CD4-positive, CD25-positive, alpha-beta regulatory T cell (primary cell): Measurements from ENCODE around the gene CAVIN2. TPM values are rescaled to one million over a fixed set of nuclear protein-coding genes. Genes with fewer than 3 reads are reported as not detected.

Experiments used
- ATAC-seq, 2 donors: fragments of 150-1000 bp; cut with Tn5 transposase; one replicate each; pipeline ENCODE4 v1.10.0; 2021; ENCODE audit warnings: low read depth in 2 of 2, moderate number of reproducible peaks in 2 of 2, moderate library complexity in 1 of 2
- DNase-seq, 3 donors: peaks; one replicate each; pipeline versions ENCODE4 v3.0.0 to v3.0.0-alpha.2; 2012 to 2022; ENCODE audit warnings: mixed read lengths in 1 of 3
- H3K27ac ChIP-seq: one replicate; pipeline ENCODE4 v1.7.0; 2013; ENCODE audit warnings: mild to moderate bottlenecking, low read length; ENCODE audit not compliant: insufficient read depth, poor library complexity, severe bottlenecking
- H3K27me3 ChIP-seq: one replicate; pipeline ENCODE4 v1.7.0; 2013; ENCODE audit warnings: low read length; ENCODE audit not compliant: control insufficient read depth, insufficient read depth
- H3K36me3 ChIP-seq: one replicate; pipeline ENCODE4 v1.7.0; 2013; ENCODE audit warnings: mild to moderate bottlenecking, low read length, moderate library complexity; ENCODE audit not compliant: control insufficient read depth, insufficient read depth
- H3K4me1 ChIP-seq: 2 replicates; pipeline ENCODE4 v1.7.0; 2013; ENCODE audit warnings: mild to moderate bottlenecking, low read length; ENCODE audit not compliant: insufficient read depth, control insufficient read depth, poor library complexity, severe bottlenecking
- H3K4me3 ChIP-seq: one replicate; pipeline ENCODE4 v1.7.0; 2013; ENCODE audit warnings: low read depth, mild to moderate bottlenecking, low read length, moderate library complexity
- H3K9me3 ChIP-seq, 2 experiments: 1 replicate in 1 of 2; 2 replicates in 1 of 2; pipeline ENCODE4 v1.7.0; 2013; ENCODE audit warnings: low read length in 2 of 2, mild to moderate bottlenecking in 1 of 2, moderate library complexity in 1 of 2; ENCODE audit not compliant: control insufficient read depth in 2 of 2
- H3K27ac Mint-ChIP-seq, 3 donors: one replicate each; pipeline ENCODE4 v1.8.0; 2020 to 2022; ENCODE audit warnings: mild to moderate bottlenecking in 3 of 3, mixed read lengths in 3 of 3, moderate library complexity in 2 of 3
- H3K27me3 Mint-ChIP-seq: one replicate; pipeline ENCODE4 v1.8.0; 2022; ENCODE audit warnings: mild to moderate bottlenecking, mixed read lengths
- H3K36me3 Mint-ChIP-seq: one replicate; pipeline ENCODE4 v1.8.0; 2020; ENCODE audit warnings: mixed read lengths
- H3K4me1 Mint-ChIP-seq, 4 donors: one replicate each; pipeline ENCODE4 v1.8.0; 2020 to 2022; ENCODE audit warnings: mixed read lengths in 4 of 4, mild to moderate bottlenecking in 1 of 4
- H3K4me3 Mint-ChIP-seq, 4 donors: one replicate each; pipeline ENCODE4 v1.8.0; 2020 to 2022; ENCODE audit warnings: mild to moderate bottlenecking in 4 of 4, mixed read lengths in 4 of 4, moderate library complexity in 3 of 4
- H3K9me3 Mint-ChIP-seq, 7 donors: one replicate each; pipeline ENCODE4 v1.8.0; 2020 to 2022; ENCODE audit warnings: mixed read lengths in 7 of 7, mild to moderate bottlenecking in 3 of 7, moderate library complexity in 2 of 7
- polyA plus RNA-seq, 4 donors: library from polyadenylated mRNA; unstranded; fragments of 300-500 nt; fragmentation: Illumina TruSeq; gene quantifications; one replicate each; pipeline ENCODE4 v1.2.3, GENCODE V29; 2021
- total RNA-seq: library from RNA; stranded (reverse); gene quantifications from one replicate; pipeline ENCODE4 v1.2.3, GENCODE V29; 2022

Gene CAVIN2
- total and polyA plus RNA-seq, 5 donors from 2014 or later = 16.5 TPM; not detected in 4

DNA sequence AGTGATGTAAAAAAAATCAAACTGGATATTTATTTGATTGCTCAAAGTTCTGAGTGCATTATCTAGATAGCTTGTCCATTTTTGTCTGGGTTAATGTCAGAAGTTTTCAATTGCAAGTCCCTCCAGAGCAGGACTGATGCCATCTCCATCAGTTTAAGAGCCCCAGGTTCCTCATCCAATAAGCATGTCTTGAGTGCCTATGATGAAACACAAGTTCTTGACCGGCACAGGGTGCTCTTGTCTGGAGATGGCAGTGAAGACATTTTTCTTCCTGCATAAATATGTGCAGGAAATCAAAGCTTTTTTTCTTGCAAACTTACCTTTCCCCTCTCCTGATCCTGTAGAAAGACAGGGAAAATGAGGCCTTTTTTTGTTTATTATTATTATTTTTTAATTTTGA is 31.9 kb downstream of the CAVIN2 start:
- Histone ChIP-seq H3K4me1 (no peaks in the 10 kb centered on the region), H3K9me3 (no peaks in the 10 kb centered on the region), H3K4me3 (no peak overlapping the region), H3K27ac (no peak overlapping the region), H3K36me3 (no peaks in the 10 kb centered on the region), H3K27me3 (peaks cover 7% of the 10 kb centered on the region)
- no peaks in the 10 kb centered on the region for H3K4me1 Mint-ChIP-seq
- H3K36me3 Mint-ChIP-seq = no peaks in the 10 kb centered on the region
- no peak overlapping the region for H3K4me3 Mint-ChIP-seq
- DNase-seq (no peak), ATAC-seq (no peak)
- no peak overlapping the region for H3K27ac Mint-ChIP-seq
- peaks cover 0 to 1% (median 0%) of the 10 kb centered on the region in 7 donors for H3K9me3 Mint-ChIP-seq
- peaks cover 21% of the 10 kb centered on the region for H3K27me3 Mint-ChIP-seq

DNA sequence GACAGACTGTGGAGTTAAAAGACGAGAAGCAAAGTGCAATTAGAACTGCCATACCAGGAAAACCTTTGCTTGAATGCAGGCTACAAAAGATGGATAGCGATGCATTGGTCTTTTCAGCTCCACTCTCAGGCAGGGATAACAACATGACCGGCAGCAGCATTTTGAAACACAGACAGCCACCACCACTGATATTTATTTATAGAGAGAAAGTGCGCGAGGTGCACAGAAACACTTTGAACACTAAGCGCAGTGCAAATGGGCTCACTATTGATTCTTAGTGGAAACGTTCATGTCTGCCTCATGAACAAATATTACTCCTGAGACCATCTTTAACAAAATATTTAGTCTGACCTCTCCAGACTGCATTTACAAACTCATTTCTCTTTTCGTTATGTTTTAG is 32.9 kb downstream of the CAVIN2 start:
- H3K36me3 Mint-ChIP-seq = no peaks in the 10 kb centered on the region
- no peak overlapping the region for H3K27ac Mint-ChIP-seq
- no peak overlapping the region for H3K27ac ChIP-seq
- DNase-seq (no peak), ATAC-seq (no peak)
- peaks cover 7% of the 10 kb centered on the region for H3K27me3 ChIP-seq
- H3K4me3 Mint-ChIP-seq = no peak overlapping the region
- no peaks in the 10 kb centered on the region for H3K36me3 ChIP-seq
- H3K9me3 Mint-ChIP-seq = peaks cover 0 to 1% (median 0%) of the 10 kb centered on the region in 7 donors
- no peaks in the 10 kb centered on the region for H3K4me1 ChIP-seq
- no peaks in the 10 kb centered on the region for H3K4me1 Mint-ChIP-seq
- H3K4me3 ChIP-seq = no peak overlapping the region
- no peaks in the 10 kb centered on the region for H3K9me3 ChIP-seq
- peaks cover 17% of the 10 kb centered on the region for H3K27me3 Mint-ChIP-seq

DNA sequence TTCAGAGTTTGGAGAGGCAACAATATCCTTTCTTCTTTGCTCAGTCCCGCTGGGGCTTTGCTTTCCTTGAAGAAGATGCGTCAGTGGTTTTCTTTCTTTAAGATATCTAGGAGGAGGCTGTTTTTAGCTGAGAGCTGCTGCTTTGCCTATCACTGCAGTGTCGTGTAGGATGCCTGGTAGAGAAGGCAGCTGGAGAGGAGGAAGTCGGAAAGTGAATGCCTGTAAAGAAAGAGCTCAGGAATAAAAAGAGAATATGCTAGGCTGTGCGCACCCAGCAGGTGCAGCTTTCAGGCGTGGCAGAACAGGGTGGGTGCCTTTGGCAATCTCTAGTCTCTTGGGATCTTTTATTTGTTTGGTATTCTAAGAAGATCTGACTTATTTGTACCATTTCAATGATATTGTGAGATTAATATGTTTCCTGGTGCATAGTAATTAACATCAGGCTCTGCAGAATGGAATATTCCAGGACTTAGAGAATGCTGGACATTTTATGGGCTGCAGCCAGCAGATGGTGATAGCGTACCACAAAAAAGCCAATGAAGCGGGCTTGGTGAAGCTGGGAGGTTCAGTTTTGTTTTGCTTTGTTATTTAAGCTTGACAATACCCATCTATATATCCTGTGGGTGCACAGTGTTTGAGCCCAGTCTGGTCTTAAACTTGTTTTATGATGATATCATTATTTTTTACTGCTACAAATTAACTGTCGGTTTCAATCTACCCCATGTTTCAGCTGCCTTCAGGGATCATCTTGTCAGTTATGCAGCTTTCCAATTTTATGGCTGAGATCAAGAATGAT is 34.9 kb downstream of the CAVIN2 start:
- ATAC-seq = peak in 1 of 2 donors; percentile 52
- DNase-seq = peak in 1 of 3 donors; percentile 31

DNA sequence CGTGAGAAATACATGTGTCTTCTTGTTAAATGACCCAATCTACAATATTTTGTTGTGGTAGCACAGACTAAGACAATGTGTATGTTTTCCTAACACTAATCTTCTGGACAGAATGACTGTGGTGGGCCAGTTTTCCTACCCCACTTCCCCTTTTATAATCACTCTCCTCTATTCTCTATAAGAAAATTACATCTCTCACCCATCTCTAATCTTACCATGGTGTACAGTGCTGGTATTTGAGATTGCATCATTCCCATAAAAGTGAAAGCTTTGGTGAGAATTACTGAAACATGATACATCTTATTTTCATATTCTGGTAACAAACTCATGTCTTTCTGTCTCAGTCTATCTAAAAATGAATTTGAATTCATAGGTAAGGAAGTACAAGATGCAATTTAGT is 40.5 kb downstream of the CAVIN2 start:
- Histone ChIP-seq H3K4me3 (no peak overlapping the region), H3K27ac (no peak overlapping the region), H3K27me3 (peaks cover 9% of the 10 kb centered on the region), H3K36me3 (no peaks in the 10 kb centered on the region), H3K9me3 (no peaks in the 10 kb centered on the region), H3K4me1 (no peaks in the 10 kb centered on the region)
- Mint-ChIP-seq H3K4me1 (no peaks in the 10 kb centered on the region), H3K9me3 (no peaks in the 10 kb centered on the region), H3K27ac (no peak overlapping the region), H3K36me3 (no peaks in the 10 kb centered on the region), H3K27me3 (peaks cover 13% of the 10 kb centered on the region), H3K4me3 (no peak overlapping the region)
- ATAC-seq (no peak), DNase-seq (no peak)

More for the DNA sequence above, 34.9 kb downstream of the CAVIN2 start:
- Histone ChIP-seq H3K36me3 (no peaks in the 10 kb centered on the region), H3K4me1 (no peaks in the 10 kb centered on the region), H3K9me3 (no peaks in the 10 kb centered on the region), H3K4me3 (no peak overlapping the region), H3K27me3 (peaks cover 6% of the 10 kb centered on the region), H3K27ac (no peak overlapping the region)
- Mint-ChIP-seq H3K36me3 (no peaks in the 10 kb centered on the region), H3K27me3 (peaks cover 9% of the 10 kb centered on the region), H3K4me3 (no peak overlapping the region), H3K9me3 (no peaks in the 10 kb centered on the region), H3K4me1 (no peaks in the 10 kb centered on the region), H3K27ac (no peak overlapping the region)

DNA sequence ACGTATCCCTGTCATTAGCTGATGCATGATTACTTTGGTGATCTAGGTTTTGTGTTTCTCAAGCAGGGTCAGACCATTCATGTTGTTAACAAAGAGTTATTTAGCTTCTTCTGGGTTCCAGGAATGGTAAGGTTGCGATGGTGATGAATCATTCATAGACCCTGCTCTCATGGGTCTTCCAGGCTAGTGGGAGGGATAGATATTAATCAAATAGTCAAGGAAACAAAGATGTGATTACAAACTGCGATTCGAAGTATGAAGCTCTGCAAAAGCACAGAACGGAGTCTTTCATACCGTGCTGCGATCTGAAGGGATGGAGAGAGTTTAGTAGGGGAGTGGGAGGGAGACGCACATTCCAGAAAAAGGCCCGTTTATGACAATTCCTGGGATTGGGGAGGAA is 42.1 kb downstream of the CAVIN2 start:
- Histone ChIP-seq H3K27ac (no peak overlapping the region), H3K4me1 (no peaks in the 10 kb centered on the region), H3K9me3 (no peaks in the 10 kb centered on the region), H3K36me3 (no peaks in the 10 kb centered on the region), H3K27me3 (peaks cover 9% of the 10 kb centered on the region), H3K4me3 (no peak overlapping the region)
- no peak for ATAC-seq
- DNase-seq = no peak
- Mint-ChIP-seq H3K36me3 (no peaks in the 10 kb centered on the region), H3K9me3 (no peaks in the 10 kb centered on the region), H3K27ac (no peak overlapping the region), H3K4me1 (no peaks in the 10 kb centered on the region), H3K27me3 (peaks cover 17% of the 10 kb centered on the region), H3K4me3 (no peak overlapping the region)

DNA sequence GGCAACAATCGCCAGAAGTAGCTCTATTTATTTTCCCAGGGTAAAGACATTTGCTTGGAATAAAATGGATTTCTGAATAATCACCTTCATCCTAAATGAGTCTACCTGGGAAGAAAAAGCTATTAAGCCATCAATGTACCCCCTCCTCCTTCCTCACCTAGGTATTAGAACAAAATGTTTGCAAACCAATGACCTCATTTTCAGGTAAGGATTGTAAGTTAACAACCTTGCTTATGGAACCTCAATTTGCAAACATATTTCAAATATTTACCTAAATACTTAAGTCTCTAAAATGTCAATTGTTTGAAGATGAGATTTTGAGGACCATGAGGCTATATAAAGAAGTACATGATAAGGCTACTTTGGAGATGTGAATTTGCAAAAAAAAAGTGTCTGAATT is 43.9 kb downstream of the CAVIN2 start:
- Mint-ChIP-seq H3K4me1 (no peaks in the 10 kb centered on the region), H3K27me3 (peaks cover 17% of the 10 kb centered on the region), H3K4me3 (no peak overlapping the region), H3K9me3 (no peaks in the 10 kb centered on the region), H3K27ac (no peak overlapping the region), H3K36me3 (no peaks in the 10 kb centered on the region)
- ATAC-seq = no peak
- Histone ChIP-seq H3K9me3 (no peaks in the 10 kb centered on the region), H3K27me3 (peaks cover 9% of the 10 kb centered on the region), H3K4me3 (no peak overlapping the region), H3K4me1 (no peaks in the 10 kb centered on the region), H3K36me3 (no peaks in the 10 kb centered on the region), H3K27ac (no peak overlapping the region)
- DNase-seq = no peak

DNA sequence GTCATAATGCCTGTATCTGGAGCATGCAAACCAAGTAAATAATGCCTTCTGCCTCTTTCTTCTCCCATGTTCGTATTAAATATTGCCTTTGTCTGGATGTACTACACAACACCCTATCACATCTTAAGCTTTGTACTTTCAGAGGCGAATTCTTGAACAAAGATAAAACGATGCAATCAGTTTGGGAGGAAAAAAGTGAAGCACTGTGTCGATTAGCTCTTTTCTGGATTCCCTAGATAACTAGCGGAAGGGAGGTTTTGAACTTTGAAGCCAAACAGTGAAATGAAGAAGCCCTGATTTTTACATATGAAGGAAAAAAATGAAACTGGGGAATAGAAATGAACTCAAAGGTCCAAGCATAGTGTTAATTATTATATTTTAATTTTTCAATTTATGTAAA is 44.7 kb downstream of the CAVIN2 start:
- no peak for ATAC-seq

DNA sequence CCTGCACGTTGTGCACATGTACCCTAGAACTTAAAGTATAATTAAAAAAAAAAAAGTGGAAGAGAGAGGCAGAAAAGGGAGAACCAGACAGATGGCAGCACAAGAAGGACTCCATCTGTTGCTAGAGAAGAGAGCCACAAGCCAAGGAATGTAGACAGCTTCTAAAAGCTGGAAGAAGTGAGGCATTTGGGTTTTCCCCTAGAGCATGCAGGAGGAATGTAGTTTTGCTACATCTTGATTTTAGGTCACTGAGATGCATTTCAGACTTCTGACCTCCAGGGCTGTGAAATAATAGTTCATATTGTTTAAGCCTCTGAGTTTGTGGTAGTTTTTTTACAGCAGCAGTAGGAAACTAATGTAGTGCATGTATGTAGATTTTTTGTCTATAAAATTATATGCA is 46.0 kb downstream of the CAVIN2 start:
- Mint-ChIP-seq H3K4me1 (no peaks in the 10 kb centered on the region), H3K27me3 (peaks cover 10% of the 10 kb centered on the region), H3K27ac (no peak overlapping the region), H3K36me3 (no peaks in the 10 kb centered on the region), H3K4me3 (no peak overlapping the region), H3K9me3 (no peaks in the 10 kb centered on the region)
- Histone ChIP-seq H3K27me3 (peaks cover 7% of the 10 kb centered on the region), H3K4me3 (no peak overlapping the region), H3K27ac (no peak overlapping the region), H3K4me1 (no peaks in the 10 kb centered on the region), H3K9me3 (no peaks in the 10 kb centered on the region), H3K36me3 (no peaks in the 10 kb centered on the region)
- DNase-seq (no peak), ATAC-seq (no peak)

More for the DNA sequence above, 44.7 kb downstream of the CAVIN2 start:
- no peak overlapping the region for H3K4me3 ChIP-seq
- Mint-ChIP-seq H3K27me3 (peaks cover 17% of the 10 kb centered on the region), H3K36me3 (no peaks in the 10 kb centered on the region), H3K27ac (no peak overlapping the region), H3K4me3 (no peak overlapping the region), H3K4me1 (no peaks in the 10 kb centered on the region), H3K9me3 (no peaks in the 10 kb centered on the region)
- peaks cover 7% of the 10 kb centered on the region for H3K27me3 ChIP-seq
- no peaks in the 10 kb centered on the region for H3K36me3 ChIP-seq
- H3K9me3 ChIP-seq = no peaks in the 10 kb centered on the region
- no peaks in the 10 kb centered on the region for H3K4me1 ChIP-seq
- H3K27ac ChIP-seq = no peak overlapping the region
- DNase-seq = no peak
